SU-DHL-6 (cell line): ENCODE measurements around the gene TECTA.

Experiments
- H2AFZ ChIP-seq: fragments of 200-600 bp; sonication (generic); 2 replicates; pipeline ENCODE4 v1.6.1; 2014; ENCODE audit warnings: low read depth, mild to moderate bottlenecking, moderate library complexity, mixed read lengths, antibody characterized with exemption, low read length; ENCODE audit not compliant: severe bottlenecking
- H3F3A ChIP-seq: fragments of 200-600 bp; shearing (Covaris generic); 2 replicates; pipeline ENCODE4 v1.6.0; 2016; ENCODE audit warnings: antibody characterized with exemption, mild to moderate bottlenecking; ENCODE audit not compliant: insufficient read depth
- H3K27ac ChIP-seq: fragments of 200-600 bp; sonication (generic); 2 replicates; pipeline ENCODE4 v1.5.1; 2016; ENCODE audit warnings: low read depth, mild to moderate bottlenecking, low read length, moderate library complexity, mixed read lengths
- H3K27me3 ChIP-seq: fragments of 200-600 bp; sonication (generic), shearing (Covaris generic); 2 replicates; pipeline ENCODE4 v1.6.0; 2014; ENCODE audit warnings: mild to moderate bottlenecking, low read length
- H3K36me3 ChIP-seq: fragments of 200-600 bp; sonication (generic); 2 replicates; pipeline ENCODE4 v1.6.1; 2014; ENCODE audit warnings: mild to moderate bottlenecking, low read length, mixed read lengths
- H3K4me2 ChIP-seq: fragments of 300-600, 200-600 bp; shearing (Covaris generic), sonication (generic); 2 replicates; pipeline ENCODE4 v1.6.0; 2014; ENCODE audit warnings: low read length, low read depth, mild to moderate bottlenecking; ENCODE audit not compliant: poor library complexity, severe bottlenecking
- H3K4me3 ChIP-seq: fragments of 200-600 bp; sonication (generic); 2 replicates; pipeline ENCODE4 v1.5.1; 2014; ENCODE audit warnings: antibody characterized with exemption, low read length, mild to moderate bottlenecking, mixed read lengths; ENCODE audit not compliant: insufficient read depth, poor library complexity, severe bottlenecking
- H3K79me2 ChIP-seq: fragments of 200-600 bp; sonication (generic); 2 replicates; pipeline ENCODE4 v1.6.1; 2014; ENCODE audit warnings: mild to moderate bottlenecking, low read length, moderate library complexity; ENCODE audit not compliant: insufficient read depth
- H3K9ac ChIP-seq: fragments of 200-600 bp; sonication (generic); 2 replicates; pipeline ENCODE4 v1.7.0; 2014; ENCODE audit warnings: mild to moderate bottlenecking, low read length
- H3K9me2 ChIP-seq: fragments of 200-600 bp; sonication (generic); replicated peaks from 2 replicates; pipeline ENCODE4 v1.6.1; 2014; ENCODE audit warnings: low read length; ENCODE audit not compliant: insufficient read depth
- H3K9me3 ChIP-seq: fragments of 200-600 bp; sonication (generic); 2 replicates; pipeline ENCODE4 v1.6.1; 2014; ENCODE audit warnings: low read length, mixed read lengths; ENCODE audit not compliant: insufficient read depth
- H4K20me1 ChIP-seq: fragments of 200-600 bp; sonication (generic); 2 replicates; pipeline ENCODE4 v1.6.1; 2014; ENCODE audit warnings: low read depth, mild to moderate bottlenecking, antibody characterized with exemption, low read length, moderate library complexity, mixed read lengths
- CTCF ChIP-seq: fragments of 200-600 bp; sonication (generic); IDR thresholded peaks from one replicate; pipeline ENCODE4 v1.5.1; 2017; ENCODE audit warnings: antibody characterized with exemption, mild to moderate bottlenecking, low read length, moderate library complexity; ENCODE audit not compliant: insufficient read depth, poor library complexity, severe bottlenecking
- EZH2phosphoT487 ChIP-seq: fragments of 200-600 bp; sonication (generic), shearing (Covaris generic); conservative IDR thresholded peaks from 2 replicates; pipeline ENCODE4 v1.6.1; 2018; ENCODE audit warnings: mild to moderate bottlenecking, antibody characterized with exemption, low read length, moderate library complexity, mixed read lengths

TECTA gene

GRCh38 chr11:121214861-121215260 lies 113.8 kb downstream of the TECTA start:
- TF ChIP-seq EZH2phosphoT487, result no peak
- no peak for TF ChIP-seq CTCF
- Histone ChIP-seq H3K27me3 (no peaks in the 10 kb centered on the region), H3F3A (no peaks in the 10 kb centered on the region), H3K9ac (no peak overlapping the region), H3K27ac (no peak overlapping the region), H3K4me3 (no peak overlapping the region), H3K9me2 (no peaks in the 10 kb centered on the region), H3K79me2 (no peaks in the 10 kb centered on the region), H3K9me3 (no peaks in the 10 kb centered on the region), H4K20me1 (no peaks in the 10 kb centered on the region), H2AFZ (no peak overlapping the region), H3K36me3 (no peaks in the 10 kb centered on the region), H3K4me2 (no peak overlapping the region)

- H3K9me3 ChIP-seq, result no peaks in the 10 kb centered on the region; the same call in 1 of the 2 replicates
- H3K79me2 ChIP-seq, result no peaks in the 10 kb centered on the region
- TF ChIP-seq CTCF (no peak), EZH2phosphoT487 (no peak)
- no peaks in the 10 kb centered on the region for H3F3A ChIP-seq
- no peaks in the 10 kb centered on the region for H3K9me2 ChIP-seq
- no peak overlapping the region for H3K4me3 ChIP-seq
- no peak overlapping the region for H3K9ac ChIP-seq
- H3K36me3 ChIP-seq, result no peaks in the 10 kb centered on the region
- H2AFZ ChIP-seq, result no peak overlapping the region
- H3K4me2 ChIP-seq, result no peak overlapping the region
- H3K27me3 ChIP-seq, result no peaks in the 10 kb centered on the region
- H4K20me1 ChIP-seq, result no peaks in the 10 kb centered on the region
- no peak overlapping the region for H3K27ac ChIP-seq
Measured at GRCh38 chr11:121221496-121222200, 120.6 kb downstream of the TECTA start.

- Histone ChIP-seq H4K20me1 (no peaks in the 10 kb centered on the region), H3K4me3 (no peak overlapping the region), H3K9ac (no peak overlapping the region), H2AFZ (no peak overlapping the region), H3K9me3 (no peaks in the 10 kb centered on the region; the same call in 1 of the 2 replicates), H3K27me3 (no peaks in the 10 kb centered on the region), H3K79me2 (no peaks in the 10 kb centered on the region), H3K36me3 (no peaks in the 10 kb centered on the region), H3K4me2 (no peak overlapping the region), H3F3A (no peaks in the 10 kb centered on the region), H3K27ac (no peak overlapping the region), H3K9me2 (no peaks in the 10 kb centered on the region)
- TF ChIP-seq EZH2phosphoT487, result no peak
- no peak for TF ChIP-seq CTCF
Measured at GRCh38 chr11:121223161-121223560, 122.1 kb downstream of the TECTA start.
